NCI-H345 treated with DMSO at 0.1 percent for 48 hours (cell line): Measurements from ENCODE around the gene TEX264.

Source experiments
- DNase-seq: peaks from one replicate; lab custom pipeline; 2025; ENCODE audit not compliant: unreplicated experiment; lab: John Stamatoyannopoulos, UW

The TEX264 gene

GRCh38 chr3:51691949-51692348, 20.9 kb downstream of the TEX264 start:
- DNase-seq = no peak

GRCh38 chr3:51692980-51693395, 21.9 kb downstream of the TEX264 start:
- DNase-seq = no peak

GRCh38 chr3:51696954-51697353, 25.9 kb downstream of the TEX264 start:
- no peak for DNase-seq

GRCh38 chr3:51698209-51698608, 27.2 kb downstream of the TEX264 start:
- DNase-seq = no peak

- DNase-seq = no peak
Observed at GRCh38 chr3:51700403-51700802, 29.4 kb downstream of the TEX264 start.

- no peak for DNase-seq
Observed at GRCh38 chr3:51702156-51702555, 31.1 kb downstream of the TEX264 start.

GRCh38 chr3:51703068-51703760, 32.2 kb downstream of the TEX264 start:
- DNase-seq = no peak

GRCh38 chr3:51703761-51704510, 32.9 kb downstream of the TEX264 start:
- DNase-seq = no peak

- DNase-seq = no peak
Observed at GRCh38 chr3:51704511-51704950, 33.5 kb downstream of the TEX264 start.

GRCh38 chr3:51705276-51706020, 34.4 kb downstream of the TEX264 start:
- no peak for DNase-seq

GRCh38 chr3:51706021-51706485, 35.0 kb downstream of the TEX264 start:
- DNase-seq = no peak

- DNase-seq = no peak
Observed at GRCh38 chr3:51706788-51707731, 36.0 kb downstream of the TEX264 start, which contains the start of gene GRM2. Gene GRM2 (plus strand): TSS chr3:51707068. CDS start chr3:51708984, 1,916 bp downstream.

GRCh38 chr3:51708216-51708845, 37.3 kb downstream of the TEX264 start:
- no peak for DNase-seq

GRCh38 chr3:51709004-51709420, 38.0 kb downstream of the TEX264 start:
- DNase-seq = no peak

GRCh38 chr3:51709675-51710074, 38.6 kb downstream of the TEX264 start:
- no peak for DNase-seq

- no peak for DNase-seq
Observed at GRCh38 chr3:51710631-51711351, 39.7 kb downstream of the TEX264 start.

- no peak for DNase-seq
Observed at GRCh38 chr3:51711352-51712037, 40.4 kb downstream of the TEX264 start.

- DNase-seq = no peak
Observed at GRCh38 chr3:51712038-51712420, 41.0 kb downstream of the TEX264 start.

- no peak for DNase-seq
Observed at GRCh38 chr3:51712511-51712931, 41.5 kb downstream of the TEX264 start.
